Pulmonary artery endothelial cell (primary cell): ENCODE measurements around the gene SPEF2. TPM values are rescaled to one million over a fixed set of nuclear protein-coding genes. Genes with fewer than 3 reads are reported as not detected.
"Not testable (repeated sequence)": the region's sequence is repeated elsewhere in the genome, so short reads cannot be mapped to it uniquely, and the experiment has no call there.

ENCODE experiments used
- DNase-seq: peaks from one replicate; pipeline ENCODE4 v3.0.0-alpha.2; 2011; ENCODE audit warnings: low read depth, low spot score
- total RNA-seq: library from RNA; depleted of rRNA; stranded (reverse); fragments of >200 nt; gene quantifications from 2 replicates; pipeline ENCODE4 v1.2.3, GENCODE V29; 2014

SPEF2 gene
- total RNA-seq, 1 donor from 2014 or later, result 0.92 TPM

- DNase-seq, result peak; percentile 1
Observed at GRCh38 chr5:35651002-35651756, 33.5 kb downstream of the SPEF2 start.

GRCh38 chr5:35656721-35657120 lies 39.1 kb downstream of the SPEF2 start:
- no peak for DNase-seq

GRCh38 chr5:35657877-35658276 lies 40.2 kb downstream of the SPEF2 start:
- no peak for DNase-seq

GRCh38 chr5:35659556-35659955 lies 41.9 kb downstream of the SPEF2 start:
- no peak for DNase-seq

GRCh38 chr5:35660451-35660850 lies 42.8 kb downstream of the SPEF2 start:
- no peak for DNase-seq

GRCh38 chr5:35664584-35664983 lies 46.9 kb downstream of the SPEF2 start:
- no peak for DNase-seq

GRCh38 chr5:35665096-35665495 lies 47.4 kb downstream of the SPEF2 start:
- DNase-seq, result no peak

- no peak for DNase-seq
Observed at GRCh38 chr5:35668319-35668718, 50.7 kb downstream of the SPEF2 start.

GRCh38 chr5:35668794-35669193 lies 51.1 kb downstream of the SPEF2 start:
- DNase-seq, result no peak

GRCh38 chr5:35671541-35672295 lies 54.1 kb downstream of the SPEF2 start:
- no peak for DNase-seq

- not testable (repeated sequence) for DNase-seq
Observed at GRCh38 chr5:35672296-35672655, 54.6 kb downstream of the SPEF2 start.

GRCh38 chr5:35672995-35673394 lies 55.3 kb downstream of the SPEF2 start:
- no peak for DNase-seq

GRCh38 chr5:35674049-35674448 lies 56.4 kb downstream of the SPEF2 start:
- no peak for DNase-seq

GRCh38 chr5:35675392-35675791 lies 57.7 kb downstream of the SPEF2 start:
- no peak for DNase-seq

- DNase-seq, result no peak
Observed at GRCh38 chr5:35677878-35678277, 60.2 kb downstream of the SPEF2 start.

GRCh38 chr5:35678661-35679060 lies 61.0 kb downstream of the SPEF2 start:
- DNase-seq, result no peak

- no peak for DNase-seq
Observed at GRCh38 chr5:35679357-35679756, 61.7 kb downstream of the SPEF2 start.

GRCh38 chr5:35681911-35682310 lies 64.2 kb downstream of the SPEF2 start:
- DNase-seq, result no peak

- no peak for DNase-seq
Observed at GRCh38 chr5:35683466-35683865, 65.8 kb downstream of the SPEF2 start.

GRCh38 chr5:35685161-35685560 lies 67.5 kb downstream of the SPEF2 start:
- no peak for DNase-seq

- DNase-seq, result no peak
Observed at GRCh38 chr5:35687961-35688360, 70.3 kb downstream of the SPEF2 start.

GRCh38 chr5:35694481-35694880 lies 76.8 kb downstream of the SPEF2 start:
- DNase-seq, result no peak
